Astrocyte of the cerebellum (primary cell): Measurements from ENCODE around the gene FBXO38.

Experiments
- DNase-seq: peaks from one replicate; pipeline ENCODE4 v3.0.0-alpha.2; 2011; ENCODE audit warnings: low read depth
- H3K4me3 ChIP-seq: 2 replicates; pipeline ENCODE4 v1.5.1; 2011; ENCODE audit warnings: mild to moderate bottlenecking, low read depth, low read length, moderate library complexity
- CTCF ChIP-seq: IDR thresholded peaks from 2 replicates; pipeline ENCODE4 v1.5.1; 2012; ENCODE audit warnings: low read length, low read depth, moderate library complexity, mild to moderate bottlenecking; ENCODE audit errors: missing control alignments
- in situ Hi-C: cut with HindIII; loops from 2 replicates; pipeline ENCODE4 v1.10.0; 2017; ENCODE audit warnings: low sequenced_read_pairs

FBXO38 gene

GRCh38 chr5:148492351-148492750 lies 108.6 kb downstream of the FBXO38 start:
- no peak for DNase-seq
- H3K4me3 ChIP-seq, result no peak overlapping the region
- in situ Hi-C loops, result loop anchor here (5.0 kb wide), 1 partner anchor 520 kb away; no protein-coding TSS in a partner anchor
- TF ChIP-seq CTCF, result no peak
